ENCODE data around the gene CBLB. TPM values are rescaled to one million over a fixed set of nuclear protein-coding genes. Genes with fewer than 3 reads are reported as not detected.

The CBLB gene
- polyA plus RNA-seq, 4 donors: 8.8 to 29.8 (median 12.9) TPM

DNA sequence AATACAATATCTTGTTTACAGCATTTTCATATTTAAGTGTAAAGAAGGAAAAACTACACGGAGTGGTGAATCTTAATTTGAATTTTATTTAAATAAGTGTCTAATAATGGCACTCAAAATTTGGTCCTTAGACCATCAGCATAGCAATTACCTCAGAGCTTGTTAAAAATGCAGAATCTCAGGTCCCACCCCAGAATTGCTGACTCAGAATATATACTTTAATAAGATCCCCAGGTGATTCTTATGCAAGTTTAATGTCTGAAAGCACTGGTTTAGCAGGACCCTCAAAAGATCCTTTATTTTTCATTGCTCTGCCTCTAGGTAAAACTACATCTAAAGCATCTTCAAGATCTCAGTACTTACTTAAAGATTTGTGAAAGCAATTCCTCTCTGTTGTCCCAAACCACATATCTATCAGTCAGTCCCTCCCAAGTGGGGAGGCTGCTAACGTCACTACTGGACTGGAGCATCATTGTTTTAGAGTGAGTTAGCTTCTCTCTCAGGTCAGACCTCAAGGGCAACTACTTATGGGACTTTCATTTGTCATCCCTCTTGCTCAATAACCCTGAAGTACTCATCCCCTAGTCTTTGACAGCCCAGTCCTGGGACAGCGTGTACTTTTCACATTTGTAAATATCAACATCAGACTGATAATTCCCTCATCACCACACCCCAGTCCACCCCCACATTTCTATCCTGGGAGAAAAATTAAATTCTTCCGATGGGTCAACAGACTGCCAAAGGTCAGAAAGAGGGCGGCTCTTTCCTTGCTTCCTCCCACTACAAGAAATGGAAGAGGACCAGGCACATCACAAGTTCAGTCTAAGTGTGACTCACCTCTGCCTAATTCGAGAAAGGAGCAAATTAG lies 76.7 kb downstream of the CBLB start:
- Histone ChIP-seq H3K4me1 (ENCODE audit: control insufficient read depth in 3 of 3, insufficient read depth in 2 of 3, low read depth in 1 of 3, low read length in 2 of 3) (peaks cover 0 to 4% (median 0%) of the 10 kb centered on the region in 3 donors), H3K36me3 (ENCODE audit: control insufficient read depth in 3 of 3, insufficient read depth in 2 of 3, low read depth in 1 of 3, low read length in 3 of 3) (no peaks in the 10 kb centered on the region), H3K27me3 (ENCODE audit: control insufficient read depth in 3 of 3, insufficient read depth in 3 of 3, low read length in 3 of 3) (no peaks in the 10 kb centered on the region), H3K9me3 (ENCODE audit: control insufficient read depth in 2 of 2, insufficient read depth in 1 of 2, low read depth in 1 of 2, low read length in 1 of 2) (no peaks in the 10 kb centered on the region), H3K4me3 (ENCODE audit: low read depth in 1 of 3, low read length in 3 of 3) (no peak overlapping the region), H3K27ac (ENCODE audit: low read depth in 1 of 3, low read length in 2 of 3) (peak overlapping the region in 1 of 3 donors; percentile 41)
- peak in 1 of 2 donors; percentile 12 for DNase-seq
- no peak for FAIRE-seq
- WGBS, 3 donors: 55 to 75% (median 72%) methylated on average over 6 of the region's 6 CpGs

DNA sequence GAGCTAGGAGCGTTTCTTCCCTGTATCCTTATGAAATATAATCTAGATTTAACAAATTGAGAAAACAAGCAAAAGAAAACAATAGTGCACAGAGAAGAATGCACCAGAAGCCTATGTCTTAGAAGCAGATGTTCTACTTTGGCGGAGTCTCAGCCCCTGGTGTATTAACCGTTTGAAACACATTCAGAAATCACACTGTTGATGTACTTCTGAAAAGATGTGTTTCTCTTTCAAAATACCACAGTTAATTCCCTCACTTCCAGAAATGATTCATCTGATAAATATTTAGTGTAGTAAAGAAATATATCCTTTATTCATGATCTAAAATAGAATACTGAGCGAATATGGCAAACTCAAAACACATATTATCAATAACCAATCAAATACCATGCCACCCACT lies 77.7 kb downstream of the CBLB start:
- peaks cover 0 to 4% (median 0%) of the 10 kb centered on the region in 3 donors for H3K4me1 ChIP-seq (ENCODE audit: control insufficient read depth in 3 of 3, insufficient read depth in 2 of 3, low read depth in 1 of 3, low read length in 2 of 3)
- DNase-seq: no peak
- H3K36me3 ChIP-seq (ENCODE audit: control insufficient read depth in 3 of 3, insufficient read depth in 2 of 3, low read depth in 1 of 3, low read length in 3 of 3): no peaks in the 10 kb centered on the region
- H3K4me3 ChIP-seq (ENCODE audit: low read depth in 1 of 3, low read length in 3 of 3): no peak overlapping the region
- H3K27me3 ChIP-seq (ENCODE audit: control insufficient read depth in 3 of 3, insufficient read depth in 3 of 3, low read length in 3 of 3): no peaks in the 10 kb centered on the region
- FAIRE-seq: no peak
- 64 to 75% (median 65%) methylated on average over 4 of the region's 4 CpGs for WGBS, 3 donors
- H3K9me3 ChIP-seq (ENCODE audit: control insufficient read depth in 2 of 2, insufficient read depth in 1 of 2, low read depth in 1 of 2, low read length in 1 of 2): no peaks in the 10 kb centered on the region
- no peak overlapping the region for H3K27ac ChIP-seq (ENCODE audit: low read depth in 1 of 3, low read length in 2 of 3)

GRCh38 chr3:105790534-105790933 lies 78.3 kb downstream of the CBLB start:
- Histone ChIP-seq H3K4me1 (ENCODE audit: control insufficient read depth in 3 of 3, insufficient read depth in 2 of 3, low read depth in 1 of 3, low read length in 2 of 3) (peaks cover 0 to 4% (median 0%) of the 10 kb centered on the region in 3 donors), H3K4me3 (ENCODE audit: low read depth in 1 of 3, low read length in 3 of 3) (no peak overlapping the region), H3K27me3 (ENCODE audit: control insufficient read depth in 3 of 3, insufficient read depth in 3 of 3, low read length in 3 of 3) (no peaks in the 10 kb centered on the region), H3K9me3 (ENCODE audit: control insufficient read depth in 2 of 2, insufficient read depth in 1 of 2, low read depth in 1 of 2, low read length in 1 of 2) (no peaks in the 10 kb centered on the region), H3K27ac (ENCODE audit: low read depth in 1 of 3, low read length in 2 of 3) (no peak overlapping the region), H3K36me3 (ENCODE audit: control insufficient read depth in 3 of 3, insufficient read depth in 2 of 3, low read depth in 1 of 3, low read length in 3 of 3) (peaks cover 0 to 2% (median 0%) of the 10 kb centered on the region in 3 donors)
- WGBS, 3 donors: 76 to 82% (median 82%) methylated on average over 2 of the region's 2 CpGs
- no peak for FAIRE-seq
- DNase-seq: no peak

- H3K27ac ChIP-seq (ENCODE audit: low read depth in 1 of 3, low read length in 2 of 3): no peak overlapping the region
- no peaks in the 10 kb centered on the region for H3K27me3 ChIP-seq (ENCODE audit: control insufficient read depth in 3 of 3, insufficient read depth in 3 of 3, low read length in 3 of 3)
- FAIRE-seq: no peak
- peaks cover 0 to 2% (median 0%) of the 10 kb centered on the region in 3 donors for H3K36me3 ChIP-seq (ENCODE audit: control insufficient read depth in 3 of 3, insufficient read depth in 2 of 3, low read depth in 1 of 3, low read length in 3 of 3)
- H3K9me3 ChIP-seq (ENCODE audit: control insufficient read depth in 2 of 2, insufficient read depth in 1 of 2, low read depth in 1 of 2, low read length in 1 of 2): no peaks in the 10 kb centered on the region
- 97 to 100% (median 97%) methylated on average over 3 of the region's 3 CpGs for WGBS, 3 donors
- DNase-seq: no peak
- no peak overlapping the region for H3K4me3 ChIP-seq (ENCODE audit: low read depth in 1 of 3, low read length in 3 of 3)
- peaks cover 0 to 4% (median 0%) of the 10 kb centered on the region in 3 donors for H3K4me1 ChIP-seq (ENCODE audit: control insufficient read depth in 3 of 3, insufficient read depth in 2 of 3, low read depth in 1 of 3, low read length in 2 of 3)
Observed at GRCh38 chr3:105788593-105788992, 80.2 kb downstream of the CBLB start.

DNA sequence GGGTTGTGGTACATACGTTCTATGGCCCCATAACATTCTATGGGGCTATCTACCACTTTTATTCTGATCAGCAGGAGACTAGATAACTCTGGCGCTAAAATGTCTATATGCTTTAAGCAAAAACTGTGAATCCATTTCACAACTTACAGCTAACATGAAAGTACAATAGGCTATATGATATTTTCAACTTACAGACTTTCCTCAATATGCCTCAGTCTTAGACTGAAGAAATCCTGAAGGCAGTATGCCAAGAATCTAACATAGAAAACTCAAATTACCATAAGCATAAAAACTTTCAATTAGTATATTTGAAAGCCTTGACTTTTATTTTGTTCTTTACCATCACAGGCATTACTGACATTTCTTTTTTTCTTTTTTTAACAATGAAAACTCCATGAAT lies 81.4 kb downstream of the CBLB start:
- no peak for DNase-seq
- no peaks in the 10 kb centered on the region for H3K27me3 ChIP-seq (ENCODE audit: control insufficient read depth in 3 of 3, insufficient read depth in 3 of 3, low read length in 3 of 3)
- WGBS, 3 donors: 89 to 95% (median 92%) methylated on average over 2 of the region's 2 CpGs
- no peak overlapping the region for H3K27ac ChIP-seq (ENCODE audit: low read depth in 1 of 3, low read length in 2 of 3)
- H3K4me1 ChIP-seq (ENCODE audit: control insufficient read depth in 3 of 3, insufficient read depth in 2 of 3, low read depth in 1 of 3, low read length in 2 of 3): peaks cover 0 to under 1% (median 0%) of the 10 kb centered on the region in 3 donors
- FAIRE-seq: no peak
- H3K36me3 ChIP-seq (ENCODE audit: control insufficient read depth in 3 of 3, insufficient read depth in 2 of 3, low read depth in 1 of 3, low read length in 3 of 3): peaks cover 0 to 2% (median 0%) of the 10 kb centered on the region in 3 donors
- H3K4me3 ChIP-seq (ENCODE audit: low read depth in 1 of 3, low read length in 3 of 3): no peak overlapping the region
- no peaks in the 10 kb centered on the region for H3K9me3 ChIP-seq (ENCODE audit: control insufficient read depth in 2 of 2, insufficient read depth in 1 of 2, low read depth in 1 of 2, low read length in 1 of 2)

DNA sequence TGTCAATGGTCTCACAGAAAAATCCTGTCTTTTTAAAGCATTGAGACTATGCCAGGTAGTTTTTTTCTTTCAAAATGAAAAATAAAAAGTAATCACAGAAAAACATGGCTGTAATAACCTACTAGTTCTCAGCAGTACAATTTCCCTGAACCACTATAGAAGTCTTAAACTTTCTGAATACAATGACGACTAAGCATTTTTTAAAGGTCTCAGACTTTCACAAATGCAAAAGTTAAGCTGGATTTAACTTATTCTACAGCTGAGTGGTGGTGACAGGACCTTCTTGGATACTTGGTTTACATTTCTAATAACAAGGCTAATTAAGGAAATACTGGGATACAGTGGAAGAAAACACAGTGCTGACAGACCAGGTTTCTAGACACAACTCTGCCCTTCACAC lies 81.8 kb downstream of the CBLB start:
- DNase-seq (no peak), FAIRE-seq (no peak)
- no peak overlapping the region for H3K27ac ChIP-seq (ENCODE audit: low read depth in 1 of 3, low read length in 2 of 3)
- H3K4me3 ChIP-seq (ENCODE audit: low read depth in 1 of 3, low read length in 3 of 3): no peak overlapping the region
- peaks cover 0 to 2% (median 0%) of the 10 kb centered on the region in 3 donors for H3K36me3 ChIP-seq (ENCODE audit: control insufficient read depth in 3 of 3, insufficient read depth in 2 of 3, low read depth in 1 of 3, low read length in 3 of 3)
- no peaks in the 10 kb centered on the region for H3K27me3 ChIP-seq (ENCODE audit: control insufficient read depth in 3 of 3, insufficient read depth in 3 of 3, low read length in 3 of 3)
- 94 to 98% (median 98%) methylated on average over 1 of the region's 1 CpG for WGBS, 3 donors
- no peaks in the 10 kb centered on the region for H3K4me1 ChIP-seq (ENCODE audit: control insufficient read depth in 3 of 3, insufficient read depth in 2 of 3, low read depth in 1 of 3, low read length in 2 of 3)
- H3K9me3 ChIP-seq (ENCODE audit: control insufficient read depth in 2 of 2, insufficient read depth in 1 of 2, low read depth in 1 of 2, low read length in 1 of 2): no peaks in the 10 kb centered on the region

DNA sequence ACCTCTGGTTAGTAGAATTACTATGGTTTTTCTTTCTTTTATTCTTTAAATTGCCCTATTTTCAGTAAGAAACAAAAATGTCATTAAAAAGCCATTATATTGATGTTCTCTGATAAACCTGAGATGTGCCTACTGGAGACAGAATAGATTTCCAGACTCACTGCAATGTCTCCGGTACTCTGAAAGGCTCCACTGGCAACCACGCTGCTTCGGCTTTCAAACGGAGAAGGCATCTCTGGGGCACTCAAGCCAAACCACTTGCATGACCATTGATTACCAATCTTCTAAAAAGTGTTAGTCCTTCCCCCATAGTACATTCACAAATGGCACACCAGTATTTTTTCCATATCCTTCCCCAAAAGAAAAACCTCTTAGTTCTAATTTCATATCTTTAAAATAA lies 82.6 kb downstream of the CBLB start:
- Histone ChIP-seq H3K36me3 (ENCODE audit: control insufficient read depth in 3 of 3, insufficient read depth in 2 of 3, low read depth in 1 of 3, low read length in 3 of 3) (peaks cover 0 to 2% (median 0%) of the 10 kb centered on the region in 3 donors), H3K27ac (ENCODE audit: low read depth in 1 of 3, low read length in 2 of 3) (no peak overlapping the region), H3K27me3 (ENCODE audit: control insufficient read depth in 3 of 3, insufficient read depth in 3 of 3, low read length in 3 of 3) (no peaks in the 10 kb centered on the region), H3K9me3 (ENCODE audit: control insufficient read depth in 2 of 2, insufficient read depth in 1 of 2, low read depth in 1 of 2, low read length in 1 of 2) (no peaks in the 10 kb centered on the region), H3K4me3 (ENCODE audit: low read depth in 1 of 3, low read length in 3 of 3) (no peak overlapping the region), H3K4me1 (ENCODE audit: control insufficient read depth in 3 of 3, insufficient read depth in 2 of 3, low read depth in 1 of 3, low read length in 2 of 3) (no peaks in the 10 kb centered on the region)
- no peak for DNase-seq
- 95 to 98% (median 96%) methylated on average over 4 of the region's 4 CpGs for WGBS, 3 donors
- no peak for FAIRE-seq

- 74 to 79% (median 78%) methylated on average over 3 of the region's 3 CpGs for WGBS, 3 donors
- Histone ChIP-seq H3K9me3 (ENCODE audit: control insufficient read depth in 2 of 2, insufficient read depth in 1 of 2, low read depth in 1 of 2, low read length in 1 of 2) (no peaks in the 10 kb centered on the region), H3K4me1 (ENCODE audit: control insufficient read depth in 3 of 3, insufficient read depth in 2 of 3, low read depth in 1 of 3, low read length in 2 of 3) (no peaks in the 10 kb centered on the region), H3K4me3 (ENCODE audit: low read depth in 1 of 3, low read length in 3 of 3) (no peak overlapping the region), H3K27me3 (ENCODE audit: control insufficient read depth in 3 of 3, insufficient read depth in 3 of 3, low read length in 3 of 3) (no peaks in the 10 kb centered on the region), H3K36me3 (ENCODE audit: control insufficient read depth in 3 of 3, insufficient read depth in 2 of 3, low read depth in 1 of 3, low read length in 3 of 3) (peaks cover 0 to 2% (median 0%) of the 10 kb centered on the region in 3 donors), H3K27ac (ENCODE audit: low read depth in 1 of 3, low read length in 2 of 3) (no peak overlapping the region)
- FAIRE-seq (no peak), DNase-seq (no peak)
Observed at GRCh38 chr3:105785803-105786202, 83.0 kb downstream of the CBLB start.

Data from small intestine (tissue), 7 donors.